Esophagus squamous epithelium (tissue), 4 donors: ENCODE results near the gene CDK5RAP2.

Source experiments
- POLR2A ChIP-seq, 4 donors: fragments of 450-650 bp; IDR thresholded peaks; one replicate each; pipeline ENCODE4 v1.6.1; 2017; ENCODE audit warnings: antibody characterized with exemption in 4 of 4, mild to moderate bottlenecking in 4 of 4, moderate library complexity in 3 of 4
- TF ChIP-seq, protein P1 (sequence below), 6 experiments: fragments of 450-650 bp in 4 of 6; fragments of 200-600 bp in 2 of 6; sonication (generic) in 2 of 6; IDR thresholded peaks; one replicate each; pipeline ENCODE4 v1.5.1; 2016 to 2019; ENCODE audit warnings: antibody characterized with exemption in 6 of 6, mild to moderate bottlenecking in 4 of 6, moderate library complexity in 4 of 6

DNA sequence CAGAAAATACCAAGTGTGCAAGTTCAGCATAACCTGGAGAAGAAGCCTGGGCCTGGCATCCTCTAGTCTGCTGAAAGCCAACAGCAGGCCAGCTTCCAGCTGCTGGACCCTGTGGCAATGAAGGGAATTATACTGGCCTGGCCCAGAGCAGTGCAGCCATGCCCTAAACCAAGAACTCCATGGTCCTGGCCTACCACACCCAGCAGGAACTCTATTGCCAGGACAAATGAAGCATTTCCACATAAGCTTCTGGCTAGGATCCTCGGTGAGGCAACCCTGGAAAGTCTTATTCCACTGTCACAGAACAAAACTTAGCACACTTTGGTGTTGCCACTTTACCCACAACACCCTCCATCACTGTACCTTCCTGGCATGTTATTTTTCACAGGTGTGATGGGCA, 35.5 kb downstream of the CDK5RAP2 start:
- no peak for TF ChIP-seq POLR2A (IDR thresholded peaks at IDR 0.05)
- TF ChIP-seq, protein P1, sequence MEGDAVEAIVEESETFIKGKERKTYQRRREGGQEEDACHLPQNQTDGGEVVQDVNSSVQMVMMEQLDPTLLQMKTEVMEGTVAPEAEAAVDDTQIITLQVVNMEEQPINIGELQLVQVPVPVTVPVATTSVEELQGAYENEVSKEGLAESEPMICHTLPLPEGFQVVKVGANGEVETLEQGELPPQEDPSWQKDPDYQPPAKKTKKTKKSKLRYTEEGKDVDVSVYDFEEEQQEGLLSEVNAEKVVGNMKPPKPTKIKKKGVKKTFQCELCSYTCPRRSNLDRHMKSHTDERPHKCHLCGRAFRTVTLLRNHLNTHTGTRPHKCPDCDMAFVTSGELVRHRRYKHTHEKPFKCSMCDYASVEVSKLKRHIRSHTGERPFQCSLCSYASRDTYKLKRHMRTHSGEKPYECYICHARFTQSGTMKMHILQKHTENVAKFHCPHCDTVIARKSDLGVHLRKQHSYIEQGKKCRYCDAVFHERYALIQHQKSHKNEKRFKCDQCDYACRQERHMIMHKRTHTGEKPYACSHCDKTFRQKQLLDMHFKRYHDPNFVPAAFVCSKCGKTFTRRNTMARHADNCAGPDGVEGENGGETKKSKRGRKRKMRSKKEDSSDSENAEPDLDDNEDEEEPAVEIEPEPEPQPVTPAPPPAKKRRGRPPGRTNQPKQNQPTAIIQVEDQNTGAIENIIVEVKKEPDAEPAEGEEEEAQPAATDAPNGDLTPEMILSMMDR (IDR thresholded peaks at IDR 0.05) = no peak
